Glutamatergic neuron (in vitro differentiated cells): ENCODE results near the gene OXER1. TPM values are rescaled to one million over a fixed set of nuclear protein-coding genes. Genes with fewer than 3 reads are reported as not detected.

Source experiments
- DNase-seq: peaks from one replicate; pipeline ENCODE4 v3.0.0; 2022
- H3K27ac Mint-ChIP-seq: one replicate; pipeline ENCODE4 v1.8.0; 2020; ENCODE audit warnings: mild to moderate bottlenecking, mixed read lengths, inconsistent platforms; ENCODE audit not compliant: unreplicated experiment
- H3K27me3 Mint-ChIP-seq: one replicate; pipeline ENCODE4 v1.8.0; 2020; ENCODE audit warnings: mild to moderate bottlenecking, moderate library complexity, mixed read lengths, inconsistent platforms; ENCODE audit not compliant: unreplicated experiment
- H3K36me3 Mint-ChIP-seq: one replicate; pipeline ENCODE4 v1.8.0; 2020; ENCODE audit warnings: mild to moderate bottlenecking, mixed read lengths, inconsistent platforms; ENCODE audit not compliant: unreplicated experiment
- H3K4me1 Mint-ChIP-seq: one replicate; pipeline ENCODE4 v1.8.0; 2020; ENCODE audit warnings: mild to moderate bottlenecking, low read depth, mixed read lengths, inconsistent platforms; ENCODE audit not compliant: unreplicated experiment
- H3K4me3 Mint-ChIP-seq: one replicate; pipeline ENCODE4 v1.8.0; 2020; ENCODE audit warnings: mild to moderate bottlenecking, mixed read lengths, inconsistent platforms; ENCODE audit not compliant: unreplicated experiment
- H3K9me3 Mint-ChIP-seq: one replicate; pipeline ENCODE4 v1.8.0; 2020; ENCODE audit warnings: mild to moderate bottlenecking, moderate library complexity, mixed read lengths, inconsistent platforms; ENCODE audit not compliant: unreplicated experiment
- CTCF ChIP-seq: fragments of 200-600 bp; sonication (generic); IDR thresholded peaks from one replicate; pipeline ENCODE4 v1.5.0; 2021; ENCODE audit not compliant: partially characterized antibody, unreplicated experiment
- total RNA-seq: library from RNA; stranded (reverse); fragmentation: NEBNext Ultra II Directional; extraction: Animal tissue kit (Norgen Biotek cat#: 25700); gene quantifications from one replicate; pipeline ENCODE4 v1.2.1, GENCODE V29; 2021; ENCODE audit not compliant: unreplicated experiment

Gene OXER1
- total RNA-seq, 1 donor from 2014 or later = not detected

GRCh38 chr2:42770288-42771131, 6.6 kb upstream of the OXER1 start:
- Mint-ChIP-seq H3K4me3 (no peak overlapping the region), H3K27ac (no peak overlapping the region), H3K27me3 (peaks cover 8% of the 10 kb centered on the region), H3K4me1 (peaks cover 3% of the 10 kb centered on the region), H3K36me3 (peaks cover 6% of the 10 kb centered on the region), H3K9me3 (peaks cover 2% of the 10 kb centered on the region)
- peak; percentile 67 for TF ChIP-seq CTCF
- DNase-seq = peak; percentile 46

GRCh38 chr2:42769583-42770287, 5.8 kb upstream of the OXER1 start:
- H3K27me3 Mint-ChIP-seq = peaks cover 8% of the 10 kb centered on the region
- no peak overlapping the region for H3K4me3 Mint-ChIP-seq
- DNase-seq = no peak
- peaks cover 6% of the 10 kb centered on the region for H3K36me3 Mint-ChIP-seq
- peaks cover 3% of the 10 kb centered on the region for H3K4me1 Mint-ChIP-seq
- TF ChIP-seq CTCF = no peak
- H3K9me3 Mint-ChIP-seq = peaks cover 2% of the 10 kb centered on the region
- no peak overlapping the region for H3K27ac Mint-ChIP-seq

- H3K36me3 Mint-ChIP-seq = peaks cover 1% of the 10 kb centered on the region
- no peaks in the 10 kb centered on the region for H3K9me3 Mint-ChIP-seq
- peak overlapping the region; percentile 53 for H3K27ac Mint-ChIP-seq
- no peak for DNase-seq
- TF ChIP-seq CTCF = no peak
- H3K4me3 Mint-ChIP-seq = no peak overlapping the region
- peaks cover 6% of the 10 kb centered on the region for H3K27me3 Mint-ChIP-seq
- peaks cover 3% of the 10 kb centered on the region for H3K4me1 Mint-ChIP-seq
These were observed 4.8 kb upstream of the OXER1 start for GRCh38 chr2:42768706-42769256.

- H3K27ac Mint-ChIP-seq = no peak overlapping the region
- TF ChIP-seq CTCF = no peak
- no peak for DNase-seq
- H3K27me3 Mint-ChIP-seq = peaks cover 9% of the 10 kb centered on the region
- H3K36me3 Mint-ChIP-seq = no peaks in the 10 kb centered on the region
- H3K4me1 Mint-ChIP-seq = peaks cover 3% of the 10 kb centered on the region
- H3K4me3 Mint-ChIP-seq = no peak overlapping the region
- no peaks in the 10 kb centered on the region for H3K9me3 Mint-ChIP-seq
These were observed 4.2 kb upstream of the OXER1 start for GRCh38 chr2:42767899-42768705.
